MM.1S (cell line): ENCODE measurements around the gene RTN4.

ENCODE experiments used
- CTCF ChIP-seq: fragments of 300-600 bp; sonication (generic); IDR thresholded peaks from 2 replicates; pipeline ENCODE4 v1.5.1; 2016; ENCODE audit warnings: antibody characterized with exemption, low read length, mixed read lengths
- EZH2 ChIP-seq: fragments of 300-600 bp; sonication (generic); optimal IDR thresholded peaks from 2 replicates; pipeline ENCODE3; 2017; ENCODE audit warnings: low read depth, mild to moderate bottlenecking, antibody characterized with exemption, low read length, mixed read lengths

- TF ChIP-seq CTCF: no peak
- no peak for TF ChIP-seq EZH2
These were observed 80.3 kb downstream of the RTN4 start for GRCh38 chr2:54969940-54970338.
